GM21786 (cell line): Measurements from ENCODE around the gene CCDC91.
"Not testable (repeated sequence)": the region's sequence is repeated elsewhere in the genome, so short reads cannot be mapped to it uniquely, and the experiment has no call there.

ENCODE experiments used
- ATAC-seq: cut with Tn5 transposase; IDR thresholded peaks from one replicate; pipeline ENCODE4 v1.9.1; 2021; ENCODE audit not compliant: unreplicated experiment

The CCDC91 gene

GRCh38 chr12:28231248-28231647 lies 41.0 kb downstream of the CCDC91 start:
- no peak for ATAC-seq

DNA sequence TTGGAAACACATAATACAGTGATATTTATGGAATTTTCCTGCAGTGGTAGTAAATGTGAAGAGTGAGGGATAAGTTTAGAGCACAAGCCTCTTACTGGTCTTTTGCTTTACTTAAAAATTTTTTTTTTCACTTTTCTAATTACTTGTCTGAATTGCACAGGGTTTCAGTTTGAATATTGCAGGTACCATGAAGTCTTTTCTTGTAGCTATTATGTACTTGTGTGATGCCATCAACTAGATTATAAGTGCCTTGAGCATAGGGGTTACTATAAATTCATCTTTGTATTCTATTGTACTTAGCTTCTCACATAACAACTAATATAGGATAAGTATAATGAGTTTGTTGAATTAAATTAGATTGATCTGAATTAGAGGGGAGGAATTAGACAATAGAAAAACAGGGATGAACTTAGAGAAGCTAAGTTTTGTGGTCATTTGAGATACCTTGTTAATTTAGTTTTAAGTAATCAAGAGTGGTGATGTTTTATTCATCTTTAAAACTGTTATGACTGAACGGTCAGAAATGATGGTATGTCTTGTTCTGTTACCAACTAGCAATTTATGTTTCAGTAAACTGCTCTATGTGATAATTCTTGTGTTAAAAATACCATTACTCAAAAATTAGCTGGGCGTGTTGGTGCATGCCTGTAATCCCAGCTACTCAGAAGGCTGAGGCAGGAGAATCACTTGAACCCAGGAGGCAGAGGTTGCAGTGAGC lies 42.1 kb downstream of the CCDC91 start:
- ATAC-seq: no peak

DNA sequence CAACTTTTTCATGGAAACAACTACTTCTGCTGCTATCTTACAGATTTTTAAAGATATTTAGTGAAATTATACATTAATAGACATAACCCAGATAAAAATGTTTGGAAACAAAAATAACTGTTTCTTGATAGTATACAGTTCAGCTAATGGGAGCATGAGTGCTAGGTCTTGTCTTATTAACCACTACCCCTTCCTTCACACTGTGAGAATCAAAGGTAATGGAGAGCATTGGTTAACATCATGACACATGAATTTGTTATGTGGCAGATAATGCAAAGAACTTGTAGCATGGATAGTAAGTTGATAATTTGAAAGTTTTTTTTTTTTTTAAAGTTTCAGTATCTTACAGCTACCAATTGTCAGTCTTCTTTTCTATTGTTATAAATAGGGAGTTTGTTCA lies 44.2 kb downstream of the CCDC91 start:
- no peak for ATAC-seq

DNA sequence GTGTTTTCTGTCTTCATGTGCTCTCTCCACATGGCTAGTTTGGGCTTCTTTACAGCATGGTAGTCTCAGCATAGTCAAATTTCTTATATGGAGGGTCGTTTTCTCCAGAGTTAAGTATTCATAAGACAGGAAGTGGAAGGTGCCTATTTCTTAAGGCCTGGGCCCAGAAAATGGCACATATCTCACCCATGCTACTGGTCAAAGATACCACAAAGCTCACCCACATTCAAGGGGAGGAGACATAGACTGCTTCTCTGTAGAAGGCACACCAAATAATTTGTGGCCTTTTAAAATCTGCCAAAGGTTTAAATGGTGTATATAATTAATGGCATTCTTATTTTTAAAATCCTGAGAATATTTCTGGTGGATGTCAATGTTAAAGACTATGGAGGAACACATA lies 44.8 kb downstream of the CCDC91 start:
- ATAC-seq: no peak

DNA sequence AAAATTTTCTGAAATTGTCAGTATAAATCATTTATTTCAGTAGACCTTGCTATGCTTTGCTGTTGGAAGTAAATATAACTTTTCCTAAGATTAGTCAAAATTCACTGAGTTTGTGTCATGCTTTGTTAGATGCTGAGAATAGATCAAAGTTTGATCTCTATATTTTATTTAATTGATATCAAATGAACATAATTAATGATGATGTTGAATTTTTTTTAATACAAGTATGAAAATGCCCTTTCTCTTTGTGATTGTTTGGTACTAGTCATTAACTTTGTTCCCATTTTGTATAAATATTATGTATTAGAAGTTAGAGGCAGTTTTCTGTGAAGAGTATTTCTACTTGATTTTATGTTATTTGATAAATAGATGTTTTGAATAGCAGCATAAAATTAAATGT lies 45.7 kb downstream of the CCDC91 start:
- no peak for ATAC-seq

- no peak for ATAC-seq
Observed at GRCh38 chr12:28237423-28237822, 47.2 kb downstream of the CCDC91 start.

DNA sequence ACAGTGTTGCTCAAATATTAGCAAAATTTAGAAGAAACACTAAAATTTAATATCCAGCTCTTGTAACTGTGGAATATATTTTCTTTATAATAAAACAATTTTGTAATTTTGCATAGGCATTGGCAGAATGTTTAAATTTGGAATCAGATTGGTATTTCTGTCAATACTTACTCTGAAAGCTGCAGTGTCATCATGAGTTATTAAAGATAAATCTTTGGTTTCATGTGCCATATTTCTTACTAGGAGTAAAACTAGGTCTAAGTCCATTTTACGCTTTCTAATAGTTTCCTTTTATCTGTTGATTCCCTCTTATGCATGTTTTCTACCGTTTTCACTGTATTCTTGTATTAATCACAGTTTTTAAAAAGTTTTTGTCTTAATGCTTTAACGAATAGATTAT lies 49.7 kb downstream of the CCDC91 start:
- ATAC-seq: no peak

- no peak for ATAC-seq
Observed at GRCh38 chr12:28240853-28241252, 50.6 kb downstream of the CCDC91 start.

DNA sequence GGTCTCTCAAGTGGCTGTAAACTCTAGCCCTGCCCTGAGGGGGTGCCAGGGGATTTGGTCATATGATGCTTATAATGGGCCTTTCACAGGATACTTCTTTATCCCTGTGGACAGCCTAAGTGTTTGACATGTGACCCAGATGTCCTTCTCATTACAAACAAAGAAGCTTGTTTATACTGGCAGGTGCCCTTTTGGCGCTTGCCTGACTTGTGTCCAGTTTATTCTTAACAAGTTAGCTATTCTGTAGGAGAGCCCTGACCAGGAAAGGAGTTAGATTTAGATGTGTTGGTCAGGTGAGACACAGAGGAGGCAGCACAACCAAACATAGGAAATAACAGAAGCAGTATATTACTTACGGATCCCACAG lies 51.9 kb downstream of the CCDC91 start:
- ATAC-seq: no peak

DNA sequence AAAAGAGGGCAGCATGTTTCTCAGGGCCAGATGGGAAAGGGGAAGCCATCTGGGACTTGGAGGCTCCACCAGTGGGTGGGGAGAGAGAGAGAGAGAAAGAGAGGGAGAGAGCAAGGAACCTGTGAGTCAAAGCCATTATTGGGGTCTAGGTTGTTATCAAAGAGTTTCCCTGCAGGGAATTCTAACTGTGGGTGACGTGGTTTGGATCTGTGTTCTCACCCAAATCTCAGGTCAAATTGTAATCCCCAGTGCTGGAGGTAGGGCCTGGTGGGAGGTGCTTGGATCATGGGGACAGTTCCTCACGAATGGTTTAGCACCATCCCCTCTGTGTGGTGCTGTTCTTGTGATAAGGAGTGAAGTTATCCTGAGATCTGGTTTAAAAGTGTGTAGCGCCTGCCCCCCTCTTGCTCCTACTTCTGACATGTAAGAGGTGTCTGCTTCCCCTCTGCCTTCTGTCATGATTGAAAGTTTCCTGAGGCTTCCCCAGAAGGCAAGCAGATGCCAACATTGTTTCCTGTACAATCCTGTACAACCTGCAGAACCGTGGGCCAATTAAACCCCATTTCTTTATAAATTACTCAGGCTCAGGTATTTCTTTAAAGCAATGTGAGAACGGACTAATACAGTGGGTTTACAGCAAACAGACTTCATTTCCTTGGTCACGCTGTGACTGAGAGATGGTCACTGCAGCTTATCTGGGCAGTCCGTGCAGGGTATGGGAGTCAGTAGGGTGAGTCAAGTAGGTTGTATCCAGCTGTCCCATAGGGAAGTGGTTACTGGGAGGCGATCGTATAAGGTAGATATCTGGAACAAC lies 52.4 kb downstream of the CCDC91 start:
- no peak for ATAC-seq

DNA sequence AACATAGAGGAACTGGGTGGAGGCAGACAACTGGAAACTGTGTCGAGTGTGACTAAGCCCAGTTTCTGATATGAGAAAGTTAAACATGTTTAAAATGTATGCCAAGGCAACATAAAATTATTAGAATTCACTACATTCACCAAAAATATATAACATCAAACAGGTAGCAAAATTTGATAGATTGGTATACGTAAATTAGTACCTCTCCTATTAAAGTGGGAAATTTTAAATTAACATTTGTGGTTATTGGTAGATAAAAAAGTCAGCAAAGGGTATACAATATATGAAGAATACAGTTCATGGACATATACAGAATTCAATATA lies 53.0 kb downstream of the CCDC91 start:
- ATAC-seq: no peak

DNA sequence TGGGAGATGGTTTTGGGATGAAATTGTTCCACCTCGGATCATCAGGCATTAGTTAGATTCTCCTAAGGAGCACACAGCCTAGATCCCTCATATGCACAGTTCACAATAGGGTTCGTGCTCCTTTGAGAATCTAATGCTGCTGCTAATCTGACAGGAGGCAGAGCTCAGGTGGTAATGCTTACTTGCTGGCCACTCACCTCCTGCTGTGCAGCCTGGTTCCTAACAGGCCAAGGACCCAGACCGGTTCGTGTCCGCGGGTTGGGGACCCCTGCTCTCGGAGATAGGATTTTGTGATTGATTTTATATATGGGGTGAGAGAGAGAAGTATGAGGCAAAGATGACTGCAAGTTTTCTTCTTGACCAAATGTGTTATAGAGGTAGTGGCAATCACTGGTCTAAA lies 57.5 kb downstream of the CCDC91 start:
- ATAC-seq: no peak

- no peak for ATAC-seq
Observed at GRCh38 chr12:28248555-28249145, 58.4 kb downstream of the CCDC91 start.

GRCh38 chr12:28253161-28253641 lies 62.9 kb downstream of the CCDC91 start:
- peak; percentile 90 for ATAC-seq

- no peak for ATAC-seq
Observed at GRCh38 chr12:28257411-28257810, 67.2 kb downstream of the CCDC91 start.

- ATAC-seq: no peak
Observed at GRCh38 chr12:28258998-28259397, 68.7 kb downstream of the CCDC91 start.

GRCh38 chr12:28265435-28266042 lies 75.3 kb downstream of the CCDC91 start:
- ATAC-seq: no peak

DNA sequence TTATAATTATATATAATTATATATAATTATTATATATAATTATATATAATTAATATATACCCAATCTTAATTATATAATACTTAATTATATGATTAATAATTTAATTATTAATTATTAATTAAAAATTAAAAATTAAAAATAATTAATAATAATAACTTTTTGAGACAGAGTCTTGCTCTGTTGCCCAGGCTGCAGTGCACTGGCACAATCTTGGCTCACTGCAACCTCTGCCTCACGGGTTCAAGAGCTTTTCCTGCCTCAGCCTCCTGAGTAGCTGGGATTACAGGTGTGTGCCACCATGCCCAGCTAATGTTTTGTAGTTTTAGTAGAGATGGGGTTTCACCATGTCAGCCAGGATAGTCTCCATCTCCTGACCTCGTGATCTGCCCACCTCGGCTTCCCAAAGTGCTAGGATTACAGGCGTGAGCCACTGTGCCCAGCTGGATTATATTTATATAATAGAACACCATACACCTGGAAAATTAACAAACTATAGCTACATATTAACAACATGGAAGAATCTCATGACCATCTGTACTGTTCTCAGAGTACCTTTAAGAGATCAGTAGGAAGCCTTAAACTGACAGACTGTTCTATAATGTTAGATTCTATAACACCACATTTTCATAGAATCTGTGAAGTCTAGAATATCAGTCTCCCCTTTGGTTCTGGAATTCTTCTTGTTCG lies 77.8 kb downstream of the CCDC91 start:
- not testable (repeated sequence) for ATAC-seq

- ATAC-seq: no peak
Observed at GRCh38 chr12:28268608-28269229, 78.5 kb downstream of the CCDC91 start.

DNA sequence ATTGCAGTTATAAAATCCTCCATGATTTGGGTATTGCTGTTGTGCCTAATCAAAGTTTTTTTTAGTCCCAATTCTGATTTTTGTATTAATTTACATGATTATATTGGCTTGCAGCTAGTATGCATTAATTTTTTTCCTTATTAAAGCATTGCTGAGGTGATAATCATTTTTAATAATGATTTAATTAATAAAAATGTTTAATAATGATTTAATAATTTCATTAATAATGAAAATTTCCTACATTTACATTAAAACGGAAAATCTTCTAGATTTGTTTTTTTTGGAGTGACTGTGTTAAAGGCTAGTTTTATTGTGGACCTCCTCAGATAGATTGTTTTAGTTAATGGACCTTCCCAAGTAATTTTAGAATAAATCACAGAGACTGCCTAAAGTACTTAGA lies 79.6 kb downstream of the CCDC91 start:
- ATAC-seq: no peak

DNA sequence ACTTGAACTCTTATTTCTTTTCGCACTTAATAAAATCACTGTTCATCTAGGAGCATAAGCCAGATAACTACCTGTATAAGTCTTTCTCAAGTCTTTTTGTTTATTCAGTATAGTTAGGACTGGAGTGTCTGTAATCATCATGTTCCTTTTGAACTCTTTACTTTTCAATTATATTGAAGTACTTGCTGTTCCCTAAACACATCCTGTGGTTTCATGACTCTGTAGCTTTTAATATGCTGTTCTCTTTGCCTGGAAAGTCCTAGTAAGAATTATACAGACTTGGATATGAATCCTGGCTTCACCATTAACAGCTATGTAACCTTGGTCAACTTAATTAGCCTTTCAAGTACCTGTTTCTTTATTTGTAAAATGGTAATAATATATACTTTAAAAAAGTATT lies 88.2 kb downstream of the CCDC91 start:
- ATAC-seq: no peak
